Endothelial cell of umbilical vein (primary cell): ENCODE measurements around the gene CHI3L2.

Source experiments
- EZH2 ChIP-seq: IDR thresholded peaks from 2 replicates; pipeline ENCODE4 v1.6.1; 2012; ENCODE audit warnings: borderline replicate concordance, low read depth, mild to moderate bottlenecking, moderate library complexity, low read length, inconsistent platforms; ENCODE audit not compliant: severe bottlenecking
- GATA2 ChIP-seq: IDR thresholded peaks from 2 replicates; pipeline ENCODE4 v1.7.0; 2011; ENCODE audit warnings: low read depth, mild to moderate bottlenecking, moderate library complexity, mixed read lengths, low read length; ENCODE audit not compliant: insufficient read length, insufficient read depth
- JUN ChIP-seq: IDR thresholded peaks from 2 replicates; pipeline ENCODE4 v1.6.1; 2011; ENCODE audit warnings: borderline replicate concordance, low read depth; ENCODE audit not compliant: insufficient read length, insufficient read depth
- MYC ChIP-seq: IDR thresholded peaks from one replicate; pipeline ENCODE4 v1.6.1; 2011; ENCODE audit warnings: mild to moderate bottlenecking, low read depth, low read length
- POLR2A ChIP-seq: IDR thresholded peaks from 2 replicates; pipeline ENCODE4 v1.6.1; 2012; ENCODE audit warnings: low read depth, mild to moderate bottlenecking, control low read depth, low read length
- POLR2AphosphoS5 ChIP-seq: IDR thresholded peaks from 2 replicates; pipeline ENCODE4 v1.6.1; 2012; ENCODE audit warnings: low read depth, mild to moderate bottlenecking, control low read depth, low read length, moderate library complexity; ENCODE audit not compliant: insufficient read depth
- TF ChIP-seq, protein P1 (sequence below), 2 donors: IDR thresholded peaks; 1 replicate in 1 of 2; 2 replicates in 1 of 2; pipeline ENCODE4 v1.5.1; 2011; ENCODE audit warnings: low read length in 2 of 2, mild to moderate bottlenecking in 2 of 2, moderate library complexity in 2 of 2, control low read depth in 1 of 2, inconsistent platforms in 1 of 2, low read depth in 1 of 2; ENCODE audit not compliant: insufficient read depth in 1 of 2; ENCODE audit errors: extremely low read depth in 1 of 2
- TF ChIP-seq, protein P2 (sequence below): IDR thresholded peaks from 2 replicates; pipeline ENCODE4 v1.6.1; 2011; ENCODE audit not compliant: insufficient read depth, insufficient read length

DNA sequence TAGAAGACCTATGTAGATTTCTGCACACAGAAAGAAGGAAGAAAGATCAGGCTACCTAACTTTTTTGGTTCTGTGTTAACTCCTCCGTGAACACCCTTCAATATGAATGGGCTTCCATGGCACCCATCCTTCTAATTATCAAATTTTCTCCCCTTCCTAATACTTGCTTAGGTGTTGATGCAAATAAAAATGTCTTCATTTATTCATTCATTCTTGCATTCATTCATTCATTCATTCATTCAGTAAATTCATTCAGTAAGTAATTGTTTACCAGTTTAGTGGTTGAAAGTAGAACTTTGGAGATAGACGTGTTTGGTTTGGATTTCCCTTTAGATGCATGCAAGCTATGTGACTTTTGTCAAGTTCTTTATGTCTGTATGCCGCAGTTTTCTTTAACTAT is 4.6 kb downstream of the CHI3L2 start:
- TF ChIP-seq POLR2A = no peak
- TF ChIP-seq, protein P1, sequence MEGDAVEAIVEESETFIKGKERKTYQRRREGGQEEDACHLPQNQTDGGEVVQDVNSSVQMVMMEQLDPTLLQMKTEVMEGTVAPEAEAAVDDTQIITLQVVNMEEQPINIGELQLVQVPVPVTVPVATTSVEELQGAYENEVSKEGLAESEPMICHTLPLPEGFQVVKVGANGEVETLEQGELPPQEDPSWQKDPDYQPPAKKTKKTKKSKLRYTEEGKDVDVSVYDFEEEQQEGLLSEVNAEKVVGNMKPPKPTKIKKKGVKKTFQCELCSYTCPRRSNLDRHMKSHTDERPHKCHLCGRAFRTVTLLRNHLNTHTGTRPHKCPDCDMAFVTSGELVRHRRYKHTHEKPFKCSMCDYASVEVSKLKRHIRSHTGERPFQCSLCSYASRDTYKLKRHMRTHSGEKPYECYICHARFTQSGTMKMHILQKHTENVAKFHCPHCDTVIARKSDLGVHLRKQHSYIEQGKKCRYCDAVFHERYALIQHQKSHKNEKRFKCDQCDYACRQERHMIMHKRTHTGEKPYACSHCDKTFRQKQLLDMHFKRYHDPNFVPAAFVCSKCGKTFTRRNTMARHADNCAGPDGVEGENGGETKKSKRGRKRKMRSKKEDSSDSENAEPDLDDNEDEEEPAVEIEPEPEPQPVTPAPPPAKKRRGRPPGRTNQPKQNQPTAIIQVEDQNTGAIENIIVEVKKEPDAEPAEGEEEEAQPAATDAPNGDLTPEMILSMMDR (IDR thresholded peaks at IDR 0.05; ENCODE audit: extremely low read depth in 1 of 2, insufficient read depth in 1 of 2, low read depth in 1 of 2, low read length in 2 of 2) = no peak
- no peak for TF ChIP-seq POLR2AphosphoS5
- TF ChIP-seq, protein P2, sequence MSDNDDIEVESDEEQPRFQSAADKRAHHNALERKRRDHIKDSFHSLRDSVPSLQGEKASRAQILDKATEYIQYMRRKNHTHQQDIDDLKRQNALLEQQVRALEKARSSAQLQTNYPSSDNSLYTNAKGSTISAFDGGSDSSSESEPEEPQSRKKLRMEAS = no peak
- no peak for TF ChIP-seq EZH2
- TF ChIP-seq MYC = no peak
- no peak for TF ChIP-seq GATA2
- no peak for TF ChIP-seq JUN
